Measurements from ENCODE around the gene DLGAP4.

The DLGAP4 gene

DNA sequence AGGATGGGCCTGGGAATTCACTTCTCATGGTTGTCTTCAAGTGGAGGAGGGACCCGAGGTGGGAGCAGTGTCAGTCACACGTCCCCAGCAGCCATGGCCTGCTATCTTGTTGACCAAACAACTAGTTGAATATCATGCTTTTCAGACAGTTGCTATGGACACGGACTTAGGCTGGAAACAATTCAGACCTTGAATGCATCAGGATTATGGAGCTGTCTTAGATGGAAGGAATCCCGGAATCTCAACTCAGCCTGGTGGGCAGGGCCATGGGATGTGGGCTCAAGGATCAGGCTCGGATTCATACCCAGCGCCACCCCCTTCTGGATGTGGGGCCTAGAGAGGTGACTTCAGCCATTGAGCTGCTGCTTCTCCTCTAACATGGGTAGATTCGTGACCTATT is 112.6 kb downstream of the DLGAP4 start:
- no peak for DNase-seq

DNA sequence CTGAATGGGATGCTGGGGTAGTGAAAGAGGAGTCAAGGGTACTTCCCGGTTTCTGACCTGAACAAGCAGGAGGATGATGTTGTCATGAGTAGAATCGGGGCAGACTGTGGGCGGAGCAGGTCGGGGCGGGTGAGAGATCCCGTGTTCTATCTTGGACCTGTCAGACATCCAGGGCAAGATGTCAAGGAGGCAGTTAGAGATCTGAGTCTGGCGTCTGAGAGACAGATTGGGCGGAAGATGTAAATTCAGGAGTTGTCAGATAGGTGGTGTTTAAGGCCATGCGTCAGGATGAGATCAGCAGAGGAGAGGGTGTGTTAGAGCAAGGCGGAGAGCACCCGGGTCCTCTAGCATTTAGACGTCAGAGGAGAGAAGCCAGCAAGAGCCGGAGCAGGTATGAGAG is 115.5 kb downstream of the DLGAP4 start:
- DNase-seq = no peak

DNA sequence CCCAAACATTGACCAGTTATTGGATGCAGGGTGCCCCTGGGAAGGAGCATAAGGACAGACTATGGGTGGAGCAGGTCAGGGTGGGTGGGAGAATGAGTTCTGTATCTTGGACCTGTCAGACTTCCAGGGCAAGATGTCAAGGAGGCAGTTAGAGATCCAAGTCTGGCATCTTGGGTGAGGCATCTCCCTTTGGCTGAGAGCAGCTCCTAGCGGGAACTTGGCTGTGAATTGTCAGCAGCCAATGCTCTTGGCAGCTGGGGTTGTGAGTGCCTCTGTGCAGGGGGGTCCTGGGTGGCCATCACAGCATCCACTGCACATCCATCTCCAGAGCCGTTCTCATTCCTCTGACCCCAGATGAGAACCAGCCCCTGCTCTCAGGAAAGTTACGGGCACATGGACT is 118.2 kb downstream of the DLGAP4 start:
- DNase-seq = no peak

DNA sequence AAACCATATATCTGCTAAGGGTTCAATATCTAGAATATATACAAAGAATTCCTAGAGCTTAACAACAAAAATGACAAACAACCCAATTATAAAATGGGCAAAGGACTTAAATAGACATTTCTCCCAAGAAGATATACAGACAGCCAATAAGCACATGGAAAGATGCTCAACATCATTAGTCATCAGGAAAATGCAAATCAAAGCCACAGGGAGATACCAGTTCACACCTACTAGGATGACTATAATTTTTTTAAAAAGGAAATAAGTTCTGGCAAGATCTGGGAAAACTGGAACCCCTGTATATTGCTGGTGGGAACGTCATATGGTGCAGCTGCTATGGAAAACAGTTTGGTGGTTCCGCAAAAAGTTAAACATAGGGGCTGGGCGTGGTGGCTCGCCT is 119.0 kb downstream of the DLGAP4 start:
- DNase-seq = no peak

DNA sequence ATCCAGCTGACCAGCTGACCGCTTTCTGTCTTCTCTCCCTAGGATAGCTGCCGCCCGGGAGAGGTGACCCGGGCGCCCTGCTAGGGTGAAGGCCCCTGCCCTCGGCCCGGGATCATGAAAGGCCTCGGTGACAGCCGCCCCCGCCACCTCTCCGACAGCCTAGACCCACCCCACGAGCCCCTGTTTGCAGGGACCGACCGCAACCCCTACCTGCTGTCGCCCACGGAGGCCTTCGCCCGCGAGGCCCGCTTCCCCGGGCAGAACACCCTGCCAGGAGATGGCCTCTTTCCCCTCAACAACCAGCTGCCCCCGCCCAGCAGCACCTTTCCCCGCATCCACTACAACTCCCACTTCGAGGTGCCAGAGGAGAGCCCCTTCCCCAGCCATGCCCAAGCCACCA is 125.5 kb downstream of the DLGAP4 start:
- no peak for DNase-seq

DNA sequence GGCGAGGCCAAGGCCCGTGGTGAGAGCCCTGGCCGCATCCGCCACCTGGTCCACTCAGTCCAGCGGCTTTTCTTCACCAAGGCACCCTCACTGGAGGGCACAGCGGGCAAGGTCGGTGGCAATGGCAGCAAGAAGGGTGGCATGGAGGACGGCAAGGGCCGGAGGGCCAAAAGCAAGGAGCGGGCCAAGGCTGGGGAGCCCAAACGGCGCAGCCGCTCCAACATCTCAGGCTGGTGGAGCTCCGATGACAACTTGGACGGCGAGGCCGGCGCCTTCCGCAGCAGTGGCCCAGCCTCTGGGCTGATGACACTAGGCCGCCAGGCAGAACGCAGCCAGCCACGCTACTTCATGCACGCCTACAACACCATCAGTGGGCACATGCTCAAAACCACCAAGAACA is 126.0 kb downstream of the DLGAP4 start:
- no peak for DNase-seq

DNA sequence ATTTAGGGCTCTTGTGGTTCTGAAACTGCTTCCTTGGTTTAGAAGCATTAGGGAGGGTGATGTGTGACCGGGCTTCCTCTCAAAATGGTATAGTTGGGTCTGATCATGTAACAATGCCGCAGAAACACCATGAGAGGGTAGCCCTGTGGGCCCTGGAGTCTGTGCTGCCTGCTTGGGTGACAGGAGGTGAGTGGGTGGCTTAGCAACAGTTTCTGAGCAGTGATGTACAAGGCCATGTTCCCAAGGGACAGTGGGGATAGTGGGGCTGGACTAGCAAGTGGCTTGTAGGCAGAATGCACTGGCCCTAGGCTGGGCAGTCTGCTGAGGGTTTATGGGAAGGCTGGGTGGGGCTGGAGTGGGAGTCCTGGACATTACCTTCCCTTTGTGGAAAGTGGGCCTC is 128.2 kb downstream of the DLGAP4 start:
- no peak for DNase-seq

DNA sequence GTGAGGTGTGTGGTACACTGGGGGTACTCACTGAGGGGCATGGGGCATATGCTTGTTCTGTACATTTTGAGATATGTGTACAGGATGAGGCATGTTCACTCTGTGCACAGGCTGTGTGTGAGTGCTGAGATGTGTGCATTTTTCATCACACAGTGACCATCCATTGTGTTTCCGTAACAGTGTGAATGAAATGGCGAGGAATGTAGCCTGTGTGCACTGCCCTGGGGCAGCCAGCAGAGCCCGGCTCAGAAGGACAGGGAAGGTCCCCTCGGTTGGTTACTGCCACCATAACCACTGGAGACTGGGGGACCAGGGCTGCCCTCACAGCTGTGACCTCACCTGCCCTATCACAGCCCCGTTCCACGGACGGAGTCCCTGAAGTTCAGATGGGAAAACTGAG is 129.0 kb downstream of the DLGAP4 start:
- DNase-seq = no peak

DNA sequence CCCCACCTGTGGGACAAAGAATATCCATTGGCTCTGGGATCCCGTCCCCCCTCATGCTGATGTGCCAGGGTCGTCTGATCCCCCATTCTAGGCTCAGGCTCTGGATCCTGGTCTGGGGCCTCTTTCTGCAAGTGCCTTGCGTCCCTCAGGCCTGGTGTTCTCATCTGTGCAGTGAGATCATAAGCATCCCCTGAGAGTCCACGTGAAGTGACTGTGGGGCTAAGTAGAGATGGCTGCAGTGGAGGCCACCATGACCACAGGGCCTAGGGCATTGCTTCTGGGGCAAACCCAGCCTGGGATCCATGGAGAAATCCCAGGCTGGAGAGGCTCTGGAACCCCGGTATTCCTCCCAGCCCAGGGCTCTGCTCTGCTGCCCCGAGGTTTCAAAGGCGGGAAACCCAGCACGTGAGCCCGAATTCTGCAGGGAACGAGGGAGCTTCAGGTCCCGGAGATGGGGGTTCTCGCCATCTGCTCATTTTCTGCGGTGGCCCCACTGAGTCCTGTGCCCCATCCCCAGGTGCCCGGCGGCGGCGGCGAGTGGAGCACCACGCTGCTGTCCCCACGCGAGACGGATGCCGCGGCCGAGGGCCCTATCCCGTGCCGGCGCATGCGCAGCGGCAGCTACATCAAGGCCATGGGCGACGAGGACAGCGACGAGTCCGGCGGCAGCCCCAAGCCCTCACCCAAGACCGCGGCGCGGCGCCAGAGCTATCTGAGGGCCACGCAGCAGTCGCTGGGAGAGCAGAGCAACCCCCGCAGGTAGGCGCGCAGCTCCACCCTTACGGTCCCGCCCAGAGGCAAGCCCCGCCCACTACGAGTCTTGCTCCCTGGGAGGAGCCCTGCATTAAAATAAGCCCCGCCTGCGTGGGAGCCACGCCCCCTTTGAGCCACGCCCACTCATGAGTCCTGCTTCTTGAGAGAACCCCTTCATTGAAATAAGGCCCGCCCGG is 129.7 kb downstream of the DLGAP4 start:
- no peak for DNase-seq

DNA sequence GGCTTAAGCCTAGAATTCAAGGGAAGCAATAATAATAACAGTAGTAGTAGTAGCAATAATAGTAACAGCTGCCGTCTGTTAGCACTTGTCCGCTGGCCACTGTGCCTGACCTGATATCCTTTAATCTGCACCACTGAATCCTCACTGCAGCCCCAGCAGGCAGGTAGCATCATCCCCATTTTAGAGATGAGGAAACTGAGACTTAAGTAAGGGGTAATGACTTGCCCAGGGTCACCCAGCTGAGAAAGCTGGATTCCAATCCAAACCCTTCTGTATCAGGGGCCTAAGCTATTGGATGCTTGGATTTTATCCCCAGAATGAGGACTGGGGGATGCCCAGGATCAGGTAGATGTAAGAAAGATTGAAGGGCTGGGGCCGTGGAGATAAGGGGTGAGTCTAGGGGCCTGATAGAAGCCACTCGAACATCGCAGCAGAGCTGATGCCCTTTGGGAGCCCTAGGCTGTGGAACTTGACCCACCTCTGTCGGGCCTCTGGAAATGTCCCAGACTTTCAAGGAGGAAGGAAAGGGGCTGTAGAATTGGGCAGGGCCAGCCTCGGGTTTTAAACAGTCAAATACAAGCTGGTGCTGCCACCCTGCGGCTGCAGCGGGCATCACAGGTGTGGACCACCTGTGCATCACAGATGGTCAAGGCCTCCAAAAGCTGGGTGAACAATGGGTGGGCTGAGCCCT is 133.0 kb downstream of the DLGAP4 start:
- peak; percentile 25 for DNase-seq

DNA sequence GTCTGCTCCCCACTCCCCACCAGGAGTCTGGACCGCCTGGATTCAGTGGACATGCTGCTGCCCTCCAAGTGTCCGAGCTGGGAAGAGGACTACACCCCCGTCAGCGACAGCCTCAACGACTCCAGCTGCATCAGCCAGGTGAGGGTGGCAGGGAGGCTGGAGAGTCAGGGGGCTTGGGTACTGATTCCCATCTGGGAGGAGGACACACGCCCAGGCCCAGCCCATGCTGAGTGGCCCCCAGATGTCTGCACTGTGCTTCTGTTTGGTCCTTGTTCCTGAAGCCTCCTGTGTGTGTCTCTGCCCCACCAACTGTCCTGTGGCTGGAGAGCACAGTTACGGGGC is 133.6 kb downstream of the DLGAP4 start:
- DNase-seq = no peak

DNA sequence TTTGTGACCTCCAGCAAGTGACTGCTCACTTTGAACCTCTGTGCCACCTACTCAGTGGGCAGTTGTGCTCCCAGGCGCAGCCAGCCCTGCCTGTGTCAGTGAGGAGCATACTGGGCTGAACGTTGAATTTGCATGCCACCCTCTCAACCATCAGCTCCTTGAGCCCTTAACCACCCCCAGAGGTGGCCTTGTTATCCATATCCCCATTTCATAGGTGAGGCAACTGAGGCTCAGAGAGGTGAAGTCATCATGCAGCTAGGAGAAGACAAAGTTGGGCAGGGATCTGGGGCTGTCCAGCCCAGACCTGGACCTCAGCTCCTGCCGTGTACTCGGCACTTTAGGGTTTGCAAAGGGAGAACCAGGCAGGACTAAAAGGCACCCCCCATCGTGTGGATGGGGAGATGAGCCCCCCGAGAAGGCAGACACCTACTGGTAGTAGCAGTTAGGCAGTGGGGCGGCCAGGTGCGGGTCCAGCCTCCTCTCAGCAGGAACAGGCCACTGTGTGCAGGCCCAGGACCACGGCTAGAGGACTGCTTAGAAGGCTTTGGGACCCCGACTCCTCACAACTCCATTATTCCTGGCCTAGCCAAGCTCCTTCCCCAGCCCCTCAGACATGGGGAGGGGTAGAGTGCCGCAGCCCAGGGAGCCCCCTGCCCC is 134.4 kb downstream of the DLGAP4 start:
- no peak for DNase-seq

DNA sequence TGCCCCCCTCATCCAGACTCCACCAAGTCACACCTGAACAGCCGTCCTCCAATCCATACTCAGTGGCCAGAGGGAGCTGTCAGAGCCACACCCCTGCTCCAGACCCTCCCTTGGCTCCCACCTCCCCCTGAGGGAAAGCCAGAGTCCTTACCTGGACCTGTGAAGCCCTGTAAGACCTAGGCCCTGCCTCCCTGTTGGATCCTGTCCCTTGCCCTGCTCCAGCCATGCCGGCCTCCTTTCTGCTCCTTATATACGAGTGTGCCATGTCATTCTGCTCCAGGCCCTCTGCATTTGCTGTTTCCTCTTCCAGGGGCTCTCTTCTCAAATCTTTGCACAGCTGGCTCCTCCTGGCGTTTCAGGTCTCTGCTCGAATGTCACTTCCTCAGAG is 134.9 kb downstream of the DLGAP4 start:
- DNase-seq = no peak

DNA sequence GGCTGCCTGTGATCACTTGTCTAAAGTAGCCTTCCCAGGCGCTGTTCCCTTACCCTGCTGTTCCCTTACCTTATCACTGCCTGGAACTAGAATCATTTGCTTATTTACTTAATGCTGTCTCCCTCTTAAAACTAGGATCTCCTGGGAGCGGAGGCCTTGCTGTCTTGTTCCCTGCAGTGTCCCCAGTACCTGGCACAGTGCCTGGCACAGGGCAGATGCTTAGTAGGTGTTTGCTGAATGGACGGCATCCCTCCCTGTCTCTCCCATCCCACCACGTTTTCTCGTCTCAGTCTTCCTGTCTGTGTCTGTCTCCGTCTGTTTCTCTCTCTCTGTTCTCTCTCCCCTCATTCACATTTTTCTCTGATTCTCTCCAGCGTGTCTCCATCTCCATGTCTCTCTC is 135.3 kb downstream of the DLGAP4 start:
- DNase-seq = no peak

DNA sequence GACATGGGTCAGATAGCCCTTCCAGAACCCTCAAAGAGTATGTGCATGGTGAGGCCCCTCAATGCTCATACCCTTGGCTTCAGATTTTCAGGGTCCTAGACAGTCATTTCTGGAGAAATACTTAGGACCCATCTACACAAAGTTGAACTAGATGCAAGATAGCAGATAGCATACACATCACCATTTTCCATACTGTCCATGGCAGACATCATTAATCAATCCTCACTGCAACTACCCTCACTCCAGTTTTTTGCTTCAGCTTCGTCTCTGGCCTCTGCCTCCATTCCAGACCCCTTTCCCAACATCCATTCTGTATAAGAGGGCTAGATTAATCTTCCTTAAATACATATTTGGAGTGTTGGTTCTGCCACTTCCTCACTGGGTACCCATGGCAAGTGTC is 139.7 kb downstream of the DLGAP4 start:
- no peak for DNase-seq

DNA sequence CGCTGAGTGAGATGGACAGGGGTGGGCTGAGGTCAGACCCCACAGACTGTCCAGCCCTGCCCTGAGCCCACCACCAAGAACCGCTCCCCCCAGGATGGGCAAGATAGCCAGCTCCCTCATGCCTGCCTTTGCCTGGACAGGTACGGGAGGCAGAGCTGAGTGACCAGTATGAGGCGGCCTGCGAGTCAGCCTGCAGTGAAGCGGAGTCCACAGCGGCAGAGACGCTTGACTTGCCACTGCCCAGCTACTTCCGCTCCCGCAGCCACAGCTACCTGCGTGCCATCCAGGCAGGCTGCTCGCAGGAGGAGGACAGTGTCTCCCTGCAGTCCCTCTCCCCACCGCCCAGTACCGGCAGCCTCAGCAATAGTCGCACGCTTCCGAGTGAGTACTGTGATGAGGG is 140.4 kb downstream of the DLGAP4 start:
- no peak for DNase-seq

DNA sequence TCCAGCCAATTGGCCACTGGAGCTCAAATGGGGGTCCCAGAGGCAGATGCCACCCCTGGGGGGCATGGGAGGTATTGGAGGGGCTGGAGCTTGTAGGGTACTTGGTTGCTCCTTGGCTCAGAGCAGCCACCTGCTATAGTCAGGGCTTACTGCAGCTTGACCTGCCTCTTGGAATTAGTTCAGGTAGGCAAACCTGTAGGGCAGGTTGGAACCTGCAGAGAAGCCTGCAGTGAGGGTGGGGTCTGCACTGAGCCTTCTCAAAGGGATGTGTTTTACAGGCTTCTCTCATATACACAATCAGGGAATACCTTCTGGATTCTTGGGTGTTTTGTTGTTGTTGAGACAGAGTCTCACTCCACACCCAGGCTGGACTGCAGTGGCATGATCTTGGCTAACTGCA is 141.0 kb downstream of the DLGAP4 start:
- no peak for DNase-seq

DNA sequence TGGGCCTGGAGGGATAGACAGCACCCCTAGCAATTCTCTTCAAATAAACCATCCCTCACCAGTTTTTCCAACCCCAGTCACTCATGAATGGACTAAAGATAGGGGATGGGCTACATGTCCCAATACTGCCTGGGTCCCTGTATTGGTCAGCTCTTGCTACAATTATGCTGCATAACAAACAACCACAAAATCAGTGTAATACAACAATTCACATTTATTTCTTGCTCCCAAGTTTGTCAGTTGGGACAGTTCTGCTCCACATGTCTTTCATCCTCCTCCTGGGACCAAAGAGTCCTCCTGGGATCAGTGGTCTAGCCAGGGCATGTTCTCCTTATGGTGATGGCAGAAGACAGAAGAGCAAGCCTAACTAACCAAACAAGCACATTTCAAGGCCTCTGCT is 143.5 kb downstream of the DLGAP4 start:
- no peak for DNase-seq

DNA sequence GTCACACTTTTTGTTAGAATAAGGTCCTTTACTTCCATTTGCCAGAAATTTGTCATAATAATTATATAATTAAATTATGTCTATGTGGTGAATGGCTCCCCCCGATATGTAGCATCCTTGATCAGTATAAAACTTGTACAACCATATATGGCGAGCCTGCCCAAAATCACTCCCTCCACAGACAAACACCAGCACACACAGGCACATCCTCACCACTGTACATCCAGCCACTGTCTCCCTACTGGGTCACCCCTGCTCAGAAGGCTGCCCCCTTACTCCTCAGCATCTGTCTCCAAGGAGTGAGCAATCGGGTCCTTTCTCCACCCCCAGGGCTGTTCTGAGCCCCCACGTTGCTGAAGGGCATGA is 148.2 kb downstream of the DLGAP4 start:
- no peak for DNase-seq

DNA sequence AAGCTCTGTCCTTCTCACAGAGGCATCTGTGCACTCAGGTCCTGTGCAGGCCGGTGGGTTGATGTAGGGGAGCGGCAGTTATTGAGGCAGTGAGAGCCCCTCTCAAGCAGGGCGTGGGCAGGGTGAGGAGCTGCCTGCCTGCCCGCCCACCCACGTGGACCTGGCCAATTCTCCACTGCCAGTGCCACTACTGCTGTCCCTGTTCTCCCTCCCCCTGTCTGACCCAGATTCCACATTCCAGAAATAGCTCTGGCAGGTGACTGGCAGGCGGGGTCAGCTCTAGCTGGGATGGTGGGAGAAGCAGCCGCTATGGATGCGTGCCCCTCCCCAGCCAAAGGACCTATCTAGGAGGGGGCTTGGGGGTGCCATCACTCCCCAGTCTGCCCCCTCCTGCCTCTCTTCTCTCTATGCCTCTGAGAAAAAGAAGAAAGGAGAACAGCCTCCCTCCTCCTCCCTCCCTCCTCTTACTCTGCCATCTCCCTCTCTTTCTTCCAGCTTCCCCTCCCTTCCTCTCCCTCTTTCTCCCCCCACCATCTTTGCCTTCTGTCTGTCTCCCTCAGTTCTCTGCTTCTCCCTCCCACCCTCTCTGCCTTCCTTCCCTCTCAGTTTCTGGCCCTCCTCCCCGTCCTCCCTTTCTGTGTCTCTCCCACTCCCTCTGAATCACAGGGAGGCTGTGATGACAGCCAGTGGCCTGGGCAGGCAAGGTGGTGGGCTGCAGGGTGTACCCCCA is 148.7 kb downstream of the DLGAP4 start:
- no peak for DNase-seq

DNA sequence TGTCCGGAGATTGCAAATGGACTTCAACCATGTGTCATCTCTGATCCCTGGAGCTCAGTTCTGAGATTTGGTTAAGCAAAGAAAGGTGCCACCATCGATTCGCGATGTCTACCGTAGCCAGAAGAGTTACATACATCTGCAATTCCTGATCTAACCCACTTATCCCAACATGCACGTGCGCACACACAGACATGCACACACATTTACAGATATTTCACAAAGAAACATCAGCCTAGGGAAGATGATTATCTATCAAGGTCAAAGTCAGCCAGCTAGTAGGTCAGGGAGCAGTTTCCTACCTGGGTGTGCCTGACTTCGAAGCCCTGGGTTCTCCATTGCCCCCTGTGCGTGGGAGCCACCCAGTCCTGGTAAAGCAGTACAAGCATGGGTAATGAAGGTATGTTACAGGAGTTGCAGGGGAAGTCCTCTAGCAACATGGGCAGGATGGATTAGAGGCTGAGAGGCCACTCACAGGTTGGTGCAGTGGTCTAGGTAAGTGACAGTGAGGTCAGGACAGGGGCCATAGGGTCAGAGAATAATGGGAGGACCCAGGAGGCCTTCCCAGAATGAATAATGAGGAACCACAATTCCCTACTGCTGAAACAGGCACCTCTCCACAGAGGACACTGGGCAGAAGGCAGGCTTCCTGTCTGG is 150.0 kb downstream of the DLGAP4 start:
- no peak for DNase-seq

DNA sequence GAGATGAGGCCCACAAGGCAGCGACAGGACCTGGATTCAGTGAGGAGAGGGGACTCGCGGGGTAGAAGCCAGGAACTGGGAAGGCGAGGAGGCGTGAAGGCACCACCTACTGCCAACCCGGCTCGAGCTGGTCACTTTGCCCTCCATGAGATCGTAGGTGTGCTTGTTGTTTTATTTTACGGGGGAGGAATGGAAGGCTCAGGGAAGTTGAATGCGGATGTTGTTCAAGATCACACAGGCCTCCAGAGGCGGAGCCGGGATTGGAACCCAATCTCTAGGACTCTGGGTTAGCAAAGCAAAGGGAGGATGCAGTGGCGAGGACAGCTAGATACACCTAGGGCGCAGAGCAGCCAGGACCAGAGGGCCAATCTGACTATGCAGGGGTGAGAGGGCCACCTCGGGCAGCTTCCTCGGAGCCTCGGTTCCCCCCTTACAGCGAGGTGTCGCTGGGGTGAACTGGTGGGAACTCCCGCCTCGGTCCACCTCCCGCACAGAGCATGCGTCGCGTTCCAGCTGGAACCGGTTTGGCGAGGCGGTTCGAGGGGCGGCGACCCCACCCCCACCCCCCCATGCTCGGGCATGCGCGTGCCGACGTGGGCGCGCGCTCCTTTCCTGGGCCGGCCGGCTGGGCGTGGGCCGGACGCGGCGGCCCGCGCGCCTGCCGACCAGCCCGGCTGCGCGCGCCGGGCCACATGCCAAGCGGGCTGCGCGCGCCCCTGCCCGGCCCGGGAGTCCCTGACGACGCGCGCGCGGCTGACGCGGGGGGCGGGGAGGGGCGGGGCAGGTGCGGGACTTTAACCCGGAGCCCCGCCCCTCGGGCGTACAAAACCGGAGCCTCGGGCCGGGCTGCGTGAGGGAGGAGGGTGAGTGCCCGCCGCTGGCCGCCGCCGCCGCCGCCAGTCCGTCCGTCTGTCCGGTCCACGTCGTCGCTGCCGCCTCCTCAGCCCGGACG is 154.8 kb downstream of the DLGAP4 start:
- DNase-seq = peak; percentile 88

Data from HCEC 1CT (cell line).